ENCODE data around the gene RINL.

Gene RINL

DNA sequence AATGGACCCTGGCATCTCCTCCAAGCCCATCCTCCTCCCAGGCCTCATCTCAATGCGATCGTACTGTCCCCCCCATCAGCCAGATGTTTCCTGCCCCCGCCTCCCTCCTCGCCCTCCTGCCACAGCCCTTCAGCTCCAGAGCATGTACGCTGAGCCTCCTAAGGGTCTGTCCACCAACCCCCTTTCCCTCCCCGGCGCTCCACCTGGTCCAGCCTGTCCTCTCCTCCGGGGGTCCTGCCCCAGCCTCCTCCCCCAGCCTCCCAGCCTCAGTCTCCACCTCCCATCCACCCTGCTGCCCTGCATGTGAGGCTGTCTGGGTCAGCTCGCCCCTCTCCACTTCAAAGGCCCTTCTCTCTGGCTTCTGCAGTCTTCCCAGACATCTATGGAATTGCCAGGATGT, 16.9 kb upstream of the RINL start:
- H3K4me2 ChIP-seq, result no peak overlapping the region
- no peaks in the 10 kb centered on the region for H3K79me2 ChIP-seq (ENCODE audit: insufficient read depth, low read depth)
- H3K27ac ChIP-seq, result no peak overlapping the region
- no peaks in the 10 kb centered on the region for H3K27me3 ChIP-seq (ENCODE audit: insufficient read depth, low read depth)
- no peaks in the 10 kb centered on the region for H3K36me3 ChIP-seq (ENCODE audit: insufficient read depth)
- H3K4me1 ChIP-seq (ENCODE audit: low read depth, poor library complexity, severe bottlenecking), result peaks cover 11% of the 10 kb centered on the region
- no peak overlapping the region for H2AFZ ChIP-seq (ENCODE audit: low read depth)
- TF ChIP-seq, protein P1, sequence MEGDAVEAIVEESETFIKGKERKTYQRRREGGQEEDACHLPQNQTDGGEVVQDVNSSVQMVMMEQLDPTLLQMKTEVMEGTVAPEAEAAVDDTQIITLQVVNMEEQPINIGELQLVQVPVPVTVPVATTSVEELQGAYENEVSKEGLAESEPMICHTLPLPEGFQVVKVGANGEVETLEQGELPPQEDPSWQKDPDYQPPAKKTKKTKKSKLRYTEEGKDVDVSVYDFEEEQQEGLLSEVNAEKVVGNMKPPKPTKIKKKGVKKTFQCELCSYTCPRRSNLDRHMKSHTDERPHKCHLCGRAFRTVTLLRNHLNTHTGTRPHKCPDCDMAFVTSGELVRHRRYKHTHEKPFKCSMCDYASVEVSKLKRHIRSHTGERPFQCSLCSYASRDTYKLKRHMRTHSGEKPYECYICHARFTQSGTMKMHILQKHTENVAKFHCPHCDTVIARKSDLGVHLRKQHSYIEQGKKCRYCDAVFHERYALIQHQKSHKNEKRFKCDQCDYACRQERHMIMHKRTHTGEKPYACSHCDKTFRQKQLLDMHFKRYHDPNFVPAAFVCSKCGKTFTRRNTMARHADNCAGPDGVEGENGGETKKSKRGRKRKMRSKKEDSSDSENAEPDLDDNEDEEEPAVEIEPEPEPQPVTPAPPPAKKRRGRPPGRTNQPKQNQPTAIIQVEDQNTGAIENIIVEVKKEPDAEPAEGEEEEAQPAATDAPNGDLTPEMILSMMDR (conservative IDR thresholded peaks at IDR 0.05; ENCODE audit: low read depth, low read length), result no peak
- no peak overlapping the region for H3K9ac ChIP-seq
- H4K20me1 ChIP-seq (ENCODE audit: insufficient read depth), result no peaks in the 10 kb centered on the region
- H3K4me3 ChIP-seq (IDR thresholded peaks at IDR 0.05; ENCODE audit: insufficient read depth, low read depth, low read length), result no peak overlapping the region

DNA sequence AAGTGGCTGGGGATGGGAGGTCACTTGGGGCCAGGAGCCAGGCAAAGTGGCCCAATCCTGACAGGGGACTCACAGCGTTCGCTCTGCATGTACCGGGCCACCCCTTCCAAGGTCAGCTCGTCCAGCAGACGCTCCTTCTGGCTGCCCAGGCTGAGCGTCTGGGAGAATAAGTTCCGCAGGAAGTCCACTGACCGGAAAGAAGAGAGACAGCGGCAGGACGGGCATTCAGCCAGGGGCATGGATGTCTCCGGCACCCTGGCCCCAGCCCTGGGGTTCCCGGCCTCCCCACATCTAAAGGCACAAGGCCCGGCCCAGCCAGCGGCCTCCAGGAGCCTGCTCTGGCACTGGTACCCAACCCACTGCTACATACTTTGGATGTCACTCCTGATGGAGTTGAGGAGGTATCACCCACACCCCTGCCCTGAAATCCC, 15.3 kb upstream of the RINL start:
- Histone ChIP-seq H3K4me1 (ENCODE audit: low read depth, poor library complexity, severe bottlenecking) (peaks cover 6% of the 10 kb centered on the region), H3K9ac (no peak overlapping the region), H3K4me3 (IDR thresholded peaks at IDR 0.05; ENCODE audit: insufficient read depth, low read depth, low read length) (no peak overlapping the region), H3K4me2 (no peak overlapping the region), H4K20me1 (ENCODE audit: insufficient read depth) (no peaks in the 10 kb centered on the region), H3K79me2 (ENCODE audit: insufficient read depth, low read depth) (no peaks in the 10 kb centered on the region), H3K36me3 (ENCODE audit: insufficient read depth) (no peaks in the 10 kb centered on the region), H3K27me3 (ENCODE audit: insufficient read depth, low read depth) (no peaks in the 10 kb centered on the region), H3K27ac (no peak overlapping the region), H2AFZ (ENCODE audit: low read depth) (no peak overlapping the region)
- TF ChIP-seq, protein P1 (conservative IDR thresholded peaks at IDR 0.05; ENCODE audit: low read depth, low read length), result no peak

DNA sequence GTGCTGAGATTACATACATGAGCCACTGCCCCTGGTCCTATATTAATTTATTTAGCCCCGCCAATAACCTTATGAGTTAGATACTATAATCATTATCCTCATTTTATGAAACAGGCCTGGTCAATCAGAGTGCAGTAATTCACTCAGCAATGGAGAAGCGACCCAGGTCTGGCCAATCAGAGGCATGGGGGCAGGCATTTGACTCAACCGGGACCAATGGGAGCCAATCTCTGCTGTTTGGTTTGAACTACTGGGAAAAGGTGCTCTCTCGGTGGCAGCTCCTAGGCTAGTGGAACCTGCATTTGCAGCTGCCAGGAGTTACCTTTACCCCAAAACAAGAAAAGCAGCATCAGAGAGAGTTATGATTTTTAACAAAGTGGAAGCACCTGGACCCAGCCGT, 14.8 kb upstream of the RINL start:
- H3K9ac ChIP-seq, result no peak overlapping the region
- H3K79me2 ChIP-seq (ENCODE audit: insufficient read depth, low read depth), result no peaks in the 10 kb centered on the region
- no peaks in the 10 kb centered on the region for H3K27me3 ChIP-seq (ENCODE audit: insufficient read depth, low read depth)
- TF ChIP-seq, protein P1 (conservative IDR thresholded peaks at IDR 0.05; ENCODE audit: low read depth, low read length), result no peak
- H3K36me3 ChIP-seq (ENCODE audit: insufficient read depth), result no peaks in the 10 kb centered on the region
- no peaks in the 10 kb centered on the region for H4K20me1 ChIP-seq (ENCODE audit: insufficient read depth)
- H3K27ac ChIP-seq, result no peak overlapping the region
- no peak overlapping the region for H3K4me2 ChIP-seq
- H3K4me3 ChIP-seq (IDR thresholded peaks at IDR 0.05; ENCODE audit: insufficient read depth, low read depth, low read length), result no peak overlapping the region
- peaks cover under 1% of the 10 kb centered on the region for H3K4me1 ChIP-seq (ENCODE audit: low read depth, poor library complexity, severe bottlenecking)
- H2AFZ ChIP-seq (ENCODE audit: low read depth), result no peak overlapping the region

DNA sequence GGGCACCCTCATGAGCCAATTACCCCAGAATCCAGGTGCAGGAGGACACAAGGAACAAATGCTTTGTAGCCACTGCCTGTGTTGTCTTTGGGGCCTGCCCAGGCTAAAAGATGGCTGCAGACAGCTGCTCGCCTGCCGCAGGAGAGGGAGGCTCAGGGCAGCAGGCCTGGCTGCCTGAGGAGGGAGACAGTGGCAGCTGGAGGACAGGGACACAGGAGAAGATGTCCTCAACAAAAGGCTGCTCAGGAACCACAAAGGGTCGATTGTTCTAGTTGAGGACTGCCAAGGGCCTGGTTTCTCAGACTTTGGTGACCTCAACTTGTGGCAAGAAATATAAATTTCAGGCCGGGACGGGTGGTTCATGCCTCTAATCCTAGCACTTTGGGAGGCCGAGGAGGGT, 13.7 kb upstream of the RINL start:
- Histone ChIP-seq H2AFZ (ENCODE audit: low read depth) (no peak overlapping the region), H3K36me3 (ENCODE audit: insufficient read depth) (no peaks in the 10 kb centered on the region), H3K27me3 (ENCODE audit: insufficient read depth, low read depth) (no peaks in the 10 kb centered on the region), H3K4me2 (no peak overlapping the region), H4K20me1 (ENCODE audit: insufficient read depth) (no peaks in the 10 kb centered on the region), H3K4me1 (ENCODE audit: low read depth, poor library complexity, severe bottlenecking) (no peaks in the 10 kb centered on the region), H3K9ac (no peak overlapping the region), H3K79me2 (ENCODE audit: insufficient read depth, low read depth) (no peaks in the 10 kb centered on the region), H3K27ac (no peak overlapping the region), H3K4me3 (IDR thresholded peaks at IDR 0.05; ENCODE audit: insufficient read depth, low read depth, low read length) (no peak overlapping the region)
- TF ChIP-seq, protein P1 (conservative IDR thresholded peaks at IDR 0.05; ENCODE audit: low read depth, low read length), result no peak
